GM18861 (cell line): Measurements from ENCODE around the gene CDY2B.
"Not testable (repeated sequence)": the region's sequence is repeated elsewhere in the genome, so short reads cannot be mapped to it uniquely, and the experiment has no call there.

ENCODE experiments used
- ATAC-seq: cut with Tn5 transposase; IDR thresholded peaks from one replicate; pipeline ENCODE4 v1.9.1; 2021; ENCODE audit not compliant: unreplicated experiment

CDY2B gene

DNA sequence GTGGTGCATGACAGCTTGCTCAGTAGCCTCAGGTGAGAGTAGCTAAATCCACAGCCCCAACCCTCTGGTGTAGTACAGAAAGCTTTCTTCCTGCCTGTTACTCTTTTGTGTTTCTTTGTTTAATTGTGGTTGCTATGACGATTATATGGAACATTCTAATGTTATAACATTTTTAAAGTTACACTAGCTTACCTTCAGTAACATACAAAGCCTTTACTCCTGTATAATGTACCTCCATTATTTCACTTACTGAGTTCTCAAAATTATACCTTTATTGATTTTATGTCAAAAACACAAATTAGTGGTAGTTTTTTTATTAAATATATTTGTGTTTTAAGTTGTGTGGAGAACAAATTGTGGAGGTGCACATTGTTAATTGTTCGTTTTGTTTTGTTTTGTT, at the start of gene CDY2B:
TSS of gene CDY2B (minus strand) at position 101 of the 400 bp plus-strand sequence. CDS start 328 bp downstream, outside the sequence.
- ATAC-seq = not testable (repeated sequence)

GRCh38 chrY:17908009-17908408, 28.0 kb upstream of the CDY2B start:
- ATAC-seq = not testable (repeated sequence)

- ATAC-seq = not testable (repeated sequence)
Measured at GRCh38 chrY:17907351-17907750, 27.3 kb upstream of the CDY2B start.

- ATAC-seq = not testable (repeated sequence)
Measured at GRCh38 chrY:17881697-17882096, 1.7 kb upstream of the CDY2B start.

- not testable (repeated sequence) for ATAC-seq
Measured at GRCh38 chrY:17876767-17877166, 3.3 kb downstream of the CDY2B start.

GRCh38 chrY:17875401-17875800, 4.6 kb downstream of the CDY2B start:
- ATAC-seq = not testable (repeated sequence)

DNA sequence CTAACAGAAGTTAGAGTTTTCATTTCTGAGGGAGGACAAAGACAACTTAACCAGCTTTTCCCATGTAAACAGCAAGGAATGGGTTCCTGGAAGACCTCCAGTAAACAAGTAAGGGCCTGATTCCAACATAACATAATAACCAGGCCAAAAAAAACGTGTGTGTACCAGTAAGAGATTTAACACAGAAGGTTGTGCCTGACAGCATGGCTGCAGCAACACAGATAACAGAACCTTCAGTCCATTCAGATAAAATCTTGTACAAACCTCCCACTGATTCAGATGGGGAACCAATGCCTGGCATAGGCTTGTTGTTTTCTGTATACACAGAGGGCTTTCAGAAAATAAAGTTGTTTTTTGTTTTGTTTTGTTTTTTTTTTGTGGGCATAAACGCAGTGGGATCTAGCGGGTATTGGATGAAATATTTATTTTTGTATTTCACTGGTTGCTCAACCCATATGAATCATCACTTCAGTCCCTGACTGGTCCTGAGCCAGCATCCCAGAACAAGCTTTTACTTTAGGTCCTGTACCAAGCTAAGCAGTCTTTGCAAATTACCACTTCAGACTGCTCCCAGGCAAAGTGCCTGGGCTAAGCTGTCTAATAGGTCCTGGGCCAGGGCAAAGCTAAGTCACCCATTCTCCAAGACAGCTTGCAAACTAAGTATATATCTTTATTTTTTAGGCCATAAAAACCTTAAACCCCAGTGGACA, 8.7 kb downstream of the CDY2B start:
- ATAC-seq = not testable (repeated sequence)

DNA sequence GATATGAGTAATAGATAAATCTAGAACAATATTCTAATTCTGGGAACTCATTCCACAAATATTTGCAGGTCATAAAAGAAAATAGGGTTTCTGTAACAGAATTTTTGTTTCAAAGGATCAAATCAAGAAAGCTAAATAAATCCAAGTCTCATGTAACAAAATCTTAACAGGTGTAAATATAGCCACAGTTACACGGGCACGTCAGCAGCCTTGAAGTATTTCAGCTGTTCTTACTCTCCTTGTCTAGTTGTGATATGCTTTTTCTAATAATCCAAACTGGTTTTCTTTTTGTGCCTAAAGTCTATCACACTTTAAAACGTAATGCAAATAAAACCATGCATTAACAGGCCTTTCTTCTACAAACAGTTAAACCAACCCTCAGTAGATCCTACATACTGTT, 9.3 kb downstream of the CDY2B start:
- not testable (repeated sequence) for ATAC-seq

DNA sequence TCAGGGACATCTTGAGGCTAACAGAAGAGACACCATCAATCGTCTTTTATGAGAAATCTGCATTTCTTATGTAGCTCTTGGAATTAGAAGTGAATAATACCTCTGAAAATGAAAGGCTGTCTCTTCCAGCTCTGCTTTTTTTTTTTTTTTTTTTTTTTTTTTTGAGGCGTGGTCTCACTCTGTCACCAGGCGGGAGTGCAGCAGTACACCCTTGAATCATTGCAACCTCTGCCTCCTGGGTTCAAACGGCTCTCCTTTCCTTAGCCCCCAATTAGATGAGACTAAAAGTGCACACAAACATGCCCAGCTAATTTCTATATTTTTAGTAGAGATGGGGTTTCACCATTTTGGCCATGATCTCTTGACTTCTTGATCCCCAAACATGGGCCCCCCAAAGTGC, 12.2 kb downstream of the CDY2B start:
- not testable (repeated sequence) for ATAC-seq

- ATAC-seq = not testable (repeated sequence)
Measured at GRCh38 chrY:17860634-17861033, 19.4 kb downstream of the CDY2B start.

- not testable (repeated sequence) for ATAC-seq
Measured at GRCh38 chrY:17856963-17857848, 22.8 kb downstream of the CDY2B start.

DNA sequence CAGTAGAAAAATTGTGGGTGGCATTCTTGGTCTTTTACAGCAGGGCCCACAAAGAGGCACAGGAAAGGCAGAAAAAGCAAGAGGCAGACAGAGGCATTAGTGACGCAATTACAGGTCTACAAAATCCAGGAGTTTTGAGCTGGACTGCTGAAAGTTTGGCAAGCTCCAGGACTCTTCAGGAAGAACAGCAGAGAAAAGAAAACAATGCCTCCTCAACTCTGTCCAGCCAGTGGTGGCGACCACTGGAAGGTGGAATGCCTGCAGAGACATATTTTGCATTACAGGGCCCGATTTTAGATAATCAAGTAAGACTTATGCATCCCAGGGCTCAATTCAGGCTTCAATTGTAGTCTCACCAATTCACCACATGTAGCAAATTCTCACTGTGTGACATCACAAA, 23.5 kb downstream of the CDY2B start:
- not testable (repeated sequence) for ATAC-seq

- ATAC-seq = not testable (repeated sequence)
Measured at GRCh38 chrY:17849131-17849530, 30.9 kb downstream of the CDY2B start.

DNA sequence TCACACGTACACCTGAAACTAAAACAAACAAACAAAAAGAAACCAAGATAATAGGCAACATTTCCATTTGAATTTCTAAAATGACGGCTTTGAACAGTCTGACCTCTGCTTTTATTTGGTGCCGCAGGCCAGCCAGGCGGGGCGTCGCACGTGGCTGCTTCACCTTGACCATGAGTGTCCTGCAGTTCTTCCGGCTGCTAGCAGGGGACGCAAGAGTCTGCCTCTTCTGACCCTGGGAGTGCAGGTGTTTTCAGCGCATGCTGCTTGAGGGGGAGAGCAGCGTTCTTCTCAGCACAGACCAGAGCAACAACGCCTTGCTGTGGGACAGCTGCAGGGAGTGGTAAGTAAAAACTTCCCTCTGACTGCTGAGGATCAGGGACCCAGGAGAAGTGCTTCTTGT, 47.9 kb downstream of the CDY2B start:
- ATAC-seq = not testable (repeated sequence)
